ENCODE results near the gene SGPP1. TPM values are rescaled to one million over a fixed set of nuclear protein-coding genes. Genes with fewer than 3 reads are reported as not detected.
"Not testable (repeated sequence)": the region's sequence is repeated elsewhere in the genome, so short reads cannot be mapped to it uniquely, and the experiment has no call there.

SGPP1 gene
- polyA plus RNA-seq, 2 donors, result 2.5 to 4.5 TPM

DNA sequence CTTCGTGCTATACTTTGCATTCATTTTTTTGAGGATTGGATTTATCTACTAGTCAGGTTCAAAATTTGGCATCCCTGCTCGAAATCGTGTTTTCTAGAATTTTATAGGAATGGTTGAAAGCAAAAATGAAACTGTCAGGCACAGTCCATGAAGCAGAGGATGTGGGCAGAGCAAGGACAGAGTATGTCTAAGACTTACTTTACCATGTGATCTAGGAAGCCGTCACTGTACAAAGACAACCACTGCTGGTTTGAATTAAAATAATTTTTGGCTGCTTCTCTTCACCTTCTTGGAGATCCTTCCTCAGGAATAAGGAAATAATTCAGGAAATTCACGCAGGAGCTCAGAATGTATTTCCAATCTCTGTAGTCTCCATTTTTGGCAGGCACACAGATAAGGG is 31.6 kb upstream of the SGPP1 start:
- Histone ChIP-seq H3K27ac (ENCODE audit: low read depth in 2 of 2, low read length in 1 of 2) (no peak overlapping the region), H3K4me1 (ENCODE audit: control insufficient read depth in 2 of 2, insufficient read depth in 2 of 2, low read length in 1 of 2) (no peaks in the 10 kb centered on the region), H3K4me3 (ENCODE audit: low read depth in 1 of 2, low read length in 2 of 2) (no peak overlapping the region), H3K36me3 (ENCODE audit: control insufficient read depth in 2 of 2, insufficient read depth in 2 of 2, low read length in 1 of 2) (no peaks in the 10 kb centered on the region), H3K9me3 (ENCODE audit: control insufficient read depth in 2 of 2, insufficient read depth in 1 of 2, low read depth in 1 of 2, low read length in 1 of 2) (no peaks in the 10 kb centered on the region), H3K27me3 (ENCODE audit: control insufficient read depth in 1 of 2, insufficient read depth in 2 of 2, low read length in 2 of 2) (no peaks in the 10 kb centered on the region)
- 52 to 55% methylated on average over 5 of the region's 5 CpGs for WGBS, 2 donors

DNA sequence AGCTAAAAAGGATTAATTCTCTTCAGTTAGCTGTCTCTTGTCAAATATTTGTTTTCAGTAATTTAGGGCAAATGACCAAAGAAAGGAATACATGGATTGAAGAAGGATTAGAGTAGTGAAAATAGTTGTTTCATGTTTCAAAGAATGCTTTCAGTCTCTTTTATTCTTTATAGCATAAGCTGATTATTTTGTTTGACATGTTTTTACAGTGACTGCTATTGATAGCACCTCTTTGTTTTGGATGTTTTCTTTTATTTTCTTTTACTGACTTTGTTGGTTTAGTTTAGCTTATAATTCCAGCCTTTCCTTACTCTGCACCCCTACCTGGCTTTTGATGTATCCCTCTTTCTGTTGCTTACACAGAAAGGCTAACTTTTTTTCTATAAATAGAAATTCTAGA is 29.3 kb upstream of the SGPP1 start:
- H3K27ac ChIP-seq (ENCODE audit: low read depth in 2 of 2, low read length in 1 of 2), result no peak overlapping the region
- H3K4me3 ChIP-seq (ENCODE audit: low read depth in 1 of 2, low read length in 2 of 2), result no peak overlapping the region
- no peaks in the 10 kb centered on the region for H3K9me3 ChIP-seq (ENCODE audit: control insufficient read depth in 2 of 2, insufficient read depth in 1 of 2, low read depth in 1 of 2, low read length in 1 of 2)
- H3K4me1 ChIP-seq (ENCODE audit: control insufficient read depth in 2 of 2, insufficient read depth in 2 of 2, low read length in 1 of 2), result no peaks in the 10 kb centered on the region
- H3K36me3 ChIP-seq (ENCODE audit: control insufficient read depth in 2 of 2, insufficient read depth in 2 of 2, low read length in 1 of 2), result no peaks in the 10 kb centered on the region
- no peaks in the 10 kb centered on the region for H3K27me3 ChIP-seq (ENCODE audit: control insufficient read depth in 1 of 2, insufficient read depth in 2 of 2, low read length in 2 of 2)

DNA sequence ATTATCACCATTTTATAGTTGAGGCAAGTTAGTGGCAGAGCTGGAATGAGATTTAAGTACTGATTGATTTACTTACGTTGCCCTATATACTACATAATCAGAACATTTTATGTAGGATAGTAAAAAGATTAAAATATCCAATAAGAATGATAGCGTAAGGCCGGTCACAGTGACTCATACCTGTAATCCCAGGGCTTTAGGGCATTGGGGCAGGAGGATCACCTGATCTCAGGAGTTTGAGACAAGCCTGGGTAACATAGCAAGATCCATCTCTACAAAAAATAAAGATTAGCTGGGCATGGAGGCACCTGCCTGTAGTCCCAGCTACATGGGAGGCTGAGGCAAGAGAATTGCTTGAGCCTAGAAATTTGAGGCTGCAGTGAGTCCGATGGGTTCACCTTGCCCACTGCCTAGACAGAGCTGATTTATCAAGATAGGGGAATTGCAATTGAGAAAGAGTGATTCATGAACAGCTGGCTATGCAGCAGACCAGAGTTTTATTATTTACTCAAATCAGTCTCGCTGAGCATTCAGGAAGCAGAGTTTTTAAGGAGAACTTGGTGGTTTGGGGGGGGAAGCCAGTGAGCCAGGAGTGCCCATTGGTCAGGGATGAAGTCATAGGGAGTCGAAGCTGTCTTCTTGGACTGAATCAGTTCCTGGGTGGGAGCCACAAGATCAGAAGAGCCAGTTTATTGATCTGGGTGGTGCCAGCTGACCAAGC is 24.7 kb upstream of the SGPP1 start:
- WGBS, 2 donors, result 52 to 56% methylated on average over 6 of the region's 6 CpGs

DNA sequence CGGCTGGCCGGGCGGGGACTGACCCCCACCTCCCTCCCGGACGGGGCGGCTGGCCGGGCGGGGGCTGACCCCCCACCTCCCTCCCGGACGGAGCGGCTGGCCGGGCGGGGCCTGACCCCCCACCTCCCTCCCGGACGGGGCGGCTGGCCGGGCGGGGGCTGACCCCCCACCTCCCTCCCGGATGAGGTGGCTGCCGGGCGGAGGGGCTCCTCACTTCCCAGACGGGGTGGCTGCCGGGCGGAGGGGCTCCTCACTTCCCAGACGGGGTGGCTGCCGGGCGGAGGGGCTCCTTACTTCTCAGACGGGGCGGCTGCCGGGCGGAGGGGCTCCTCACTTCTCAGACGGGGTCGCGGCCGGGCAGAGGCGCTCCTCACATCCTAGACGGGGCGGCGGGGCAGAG is 23.2 kb upstream of the SGPP1 start:
- not testable (repeated sequence) for H3K36me3 ChIP-seq (ENCODE audit: control insufficient read depth in 2 of 2, insufficient read depth in 2 of 2, low read length in 1 of 2); H3K9me3 ChIP-seq (ENCODE audit: control insufficient read depth in 2 of 2, insufficient read depth in 1 of 2, low read depth in 1 of 2, low read length in 1 of 2); H3K27ac ChIP-seq (ENCODE audit: low read depth in 2 of 2, low read length in 1 of 2); H3K27me3 ChIP-seq (ENCODE audit: control insufficient read depth in 1 of 2, insufficient read depth in 2 of 2, low read length in 2 of 2); H3K4me3 ChIP-seq (ENCODE audit: low read depth in 1 of 2, low read length in 2 of 2); H3K4me1 ChIP-seq (ENCODE audit: control insufficient read depth in 2 of 2, insufficient read depth in 2 of 2, low read length in 1 of 2)
- WGBS, 2 donors, result 87 to 92% methylated on average over 21 to 39 of the region's 39 CpGs

More for the DNA sequence above, 24.7 kb upstream of the SGPP1 start:
- Histone ChIP-seq H3K4me3 (ENCODE audit: low read depth in 1 of 2, low read length in 2 of 2) (no peak overlapping the region), H3K27me3 (ENCODE audit: control insufficient read depth in 1 of 2, insufficient read depth in 2 of 2, low read length in 2 of 2) (no peaks in the 10 kb centered on the region), H3K27ac (ENCODE audit: low read depth in 2 of 2, low read length in 1 of 2) (no peak overlapping the region), H3K36me3 (ENCODE audit: control insufficient read depth in 2 of 2, insufficient read depth in 2 of 2, low read length in 1 of 2) (no peaks in the 10 kb centered on the region), H3K9me3 (ENCODE audit: control insufficient read depth in 2 of 2, insufficient read depth in 1 of 2, low read depth in 1 of 2, low read length in 1 of 2) (no peaks in the 10 kb centered on the region), H3K4me1 (ENCODE audit: control insufficient read depth in 2 of 2, insufficient read depth in 2 of 2, low read length in 1 of 2) (no peaks in the 10 kb centered on the region)

DNA sequence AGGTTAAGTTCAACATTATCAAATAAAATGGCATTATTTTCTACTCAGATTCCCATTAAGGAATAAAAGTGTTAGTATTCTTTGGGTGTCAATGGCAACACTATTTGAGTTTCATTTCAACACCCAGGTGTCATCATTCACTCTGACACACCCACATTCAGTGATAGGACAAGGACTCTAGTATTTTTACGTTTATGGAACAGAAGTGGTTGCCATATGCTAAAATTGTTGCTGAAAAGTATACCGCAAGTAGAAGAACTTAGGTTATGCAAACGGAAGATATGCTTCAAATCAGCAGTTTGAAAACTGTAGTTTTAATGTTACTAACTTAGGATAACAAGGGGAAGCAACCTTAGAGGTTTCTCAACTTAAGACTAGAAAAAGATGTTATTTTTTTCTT is 20.0 kb upstream of the SGPP1 start:
- no peaks in the 10 kb centered on the region for H3K9me3 ChIP-seq (ENCODE audit: control insufficient read depth in 2 of 2, insufficient read depth in 1 of 2, low read depth in 1 of 2, low read length in 1 of 2)
- no peaks in the 10 kb centered on the region for H3K27me3 ChIP-seq (ENCODE audit: control insufficient read depth in 1 of 2, insufficient read depth in 2 of 2, low read length in 2 of 2)
- H3K4me3 ChIP-seq (ENCODE audit: low read depth in 1 of 2, low read length in 2 of 2), result no peak overlapping the region
- H3K4me1 ChIP-seq (ENCODE audit: control insufficient read depth in 2 of 2, insufficient read depth in 2 of 2, low read length in 1 of 2), result no peaks in the 10 kb centered on the region
- H3K27ac ChIP-seq (ENCODE audit: low read depth in 2 of 2, low read length in 1 of 2), result no peak overlapping the region
- 67 to 77% methylated on average over 3 of the region's 3 CpGs for WGBS, 2 donors
- no peaks in the 10 kb centered on the region for H3K36me3 ChIP-seq (ENCODE audit: control insufficient read depth in 2 of 2, insufficient read depth in 2 of 2, low read length in 1 of 2)

DNA sequence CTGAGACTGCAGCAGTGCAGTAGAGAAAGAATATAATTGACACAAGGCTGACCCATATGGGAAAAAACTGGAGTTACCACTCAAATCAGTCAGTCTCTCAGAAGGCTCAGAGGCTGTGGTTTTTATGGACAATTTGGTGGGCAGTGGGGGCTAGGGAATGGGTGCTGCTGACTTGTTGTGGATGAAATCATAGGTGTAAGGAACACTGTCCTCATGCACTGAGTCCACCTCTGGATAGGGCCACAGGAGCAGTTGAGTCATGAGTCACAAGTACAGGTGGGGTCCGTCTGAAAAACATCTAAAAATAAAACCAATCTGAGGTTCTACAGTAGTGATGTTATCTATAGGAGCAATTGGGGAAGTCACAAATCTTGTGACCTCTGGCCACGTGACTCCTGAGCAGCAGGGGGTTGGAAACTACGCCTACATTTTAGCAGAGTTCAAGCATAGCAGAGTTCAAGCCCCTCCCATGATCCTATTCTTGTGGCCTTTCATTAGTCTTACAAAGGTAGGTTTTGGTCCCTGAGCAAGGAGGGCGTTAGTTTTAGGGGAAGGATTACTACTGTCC is 18.1 kb upstream of the SGPP1 start:
- Histone ChIP-seq H3K9me3 (ENCODE audit: control insufficient read depth in 2 of 2, insufficient read depth in 1 of 2, low read depth in 1 of 2, low read length in 1 of 2) (no peaks in the 10 kb centered on the region), H3K4me1 (ENCODE audit: control insufficient read depth in 2 of 2, insufficient read depth in 2 of 2, low read length in 1 of 2) (no peaks in the 10 kb centered on the region), H3K4me3 (ENCODE audit: low read depth in 1 of 2, low read length in 2 of 2) (no peak overlapping the region), H3K27ac (ENCODE audit: low read depth in 2 of 2, low read length in 1 of 2) (no peak overlapping the region), H3K27me3 (ENCODE audit: control insufficient read depth in 1 of 2, insufficient read depth in 2 of 2, low read length in 2 of 2) (no peaks in the 10 kb centered on the region), H3K36me3 (ENCODE audit: control insufficient read depth in 2 of 2, insufficient read depth in 2 of 2, low read length in 1 of 2) (no peaks in the 10 kb centered on the region)
- 41 to 44% methylated on average over 4 of the region's 4 CpGs for WGBS, 2 donors

DNA sequence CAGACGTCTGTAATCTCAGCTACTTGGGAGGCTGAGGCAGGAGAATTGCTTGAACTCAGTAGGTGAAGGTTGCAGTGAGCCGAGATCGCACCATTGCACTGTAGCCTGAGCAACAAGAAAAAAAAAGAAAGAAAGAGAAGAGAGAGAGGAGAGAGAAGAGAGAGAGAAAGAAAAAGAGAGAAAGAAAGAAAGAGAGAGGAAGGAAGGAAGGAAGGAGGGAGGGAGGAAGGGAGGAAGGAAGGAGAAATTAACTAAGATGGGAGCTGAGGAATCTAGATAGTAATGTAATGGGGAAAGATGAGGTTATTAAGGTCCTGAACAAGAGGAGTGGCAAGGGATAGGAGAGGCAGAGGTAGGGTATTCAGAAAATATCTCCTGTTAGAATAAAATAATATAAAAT is 17.4 kb upstream of the SGPP1 start:
- 85 to 87% methylated on average over 3 of the region's 3 CpGs for WGBS, 2 donors

DNA sequence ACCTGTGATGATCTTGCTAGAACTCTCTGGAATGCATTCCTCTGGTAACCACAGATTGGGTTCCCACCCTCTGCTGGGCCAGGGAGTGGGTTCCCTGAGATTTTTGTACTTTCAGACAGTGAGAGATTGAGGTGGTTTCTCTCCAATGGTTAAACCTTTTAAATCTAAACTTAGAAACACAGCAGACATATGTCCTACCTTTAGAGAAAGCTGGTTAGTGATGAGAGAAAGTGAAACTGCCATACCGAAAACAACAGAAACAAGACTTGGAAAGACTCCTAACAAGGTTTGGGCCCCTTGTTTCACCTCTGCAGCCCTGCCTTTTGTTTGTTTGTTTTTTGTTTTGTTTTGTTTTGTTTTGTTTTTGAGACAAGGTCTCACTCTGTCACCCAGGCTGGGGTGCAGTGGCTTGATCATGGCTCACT is 9.7 kb upstream of the SGPP1 start:
- 76 to 85% methylated on average over 1 of the region's 1 CpG for WGBS, 2 donors
- Histone ChIP-seq H3K9me3 (ENCODE audit: control insufficient read depth in 2 of 2, insufficient read depth in 1 of 2, low read depth in 1 of 2, low read length in 1 of 2) (no peaks in the 10 kb centered on the region), H3K4me1 (ENCODE audit: control insufficient read depth in 2 of 2, insufficient read depth in 2 of 2, low read length in 1 of 2) (no peaks in the 10 kb centered on the region), H3K4me3 (ENCODE audit: low read depth in 1 of 2, low read length in 2 of 2) (no peak overlapping the region), H3K27me3 (ENCODE audit: control insufficient read depth in 1 of 2, insufficient read depth in 2 of 2, low read length in 2 of 2) (no peaks in the 10 kb centered on the region), H3K36me3 (ENCODE audit: control insufficient read depth in 2 of 2, insufficient read depth in 2 of 2, low read length in 1 of 2) (no peaks in the 10 kb centered on the region), H3K27ac (ENCODE audit: low read depth in 2 of 2, low read length in 1 of 2) (no peak overlapping the region)

More for the DNA sequence above, 17.4 kb upstream of the SGPP1 start:
- H3K9me3 ChIP-seq (ENCODE audit: control insufficient read depth in 2 of 2, insufficient read depth in 1 of 2, low read depth in 1 of 2, low read length in 1 of 2), result no peaks in the 10 kb centered on the region
- H3K4me1 ChIP-seq (ENCODE audit: control insufficient read depth in 2 of 2, insufficient read depth in 2 of 2, low read length in 1 of 2), result no peaks in the 10 kb centered on the region
- no peaks in the 10 kb centered on the region for H3K27me3 ChIP-seq (ENCODE audit: control insufficient read depth in 1 of 2, insufficient read depth in 2 of 2, low read length in 2 of 2)
- no peaks in the 10 kb centered on the region for H3K36me3 ChIP-seq (ENCODE audit: control insufficient read depth in 2 of 2, insufficient read depth in 2 of 2, low read length in 1 of 2)
- H3K27ac ChIP-seq (ENCODE audit: low read depth in 2 of 2, low read length in 1 of 2), result no peak overlapping the region
- no peak overlapping the region for H3K4me3 ChIP-seq (ENCODE audit: low read depth in 1 of 2, low read length in 2 of 2)

DNA sequence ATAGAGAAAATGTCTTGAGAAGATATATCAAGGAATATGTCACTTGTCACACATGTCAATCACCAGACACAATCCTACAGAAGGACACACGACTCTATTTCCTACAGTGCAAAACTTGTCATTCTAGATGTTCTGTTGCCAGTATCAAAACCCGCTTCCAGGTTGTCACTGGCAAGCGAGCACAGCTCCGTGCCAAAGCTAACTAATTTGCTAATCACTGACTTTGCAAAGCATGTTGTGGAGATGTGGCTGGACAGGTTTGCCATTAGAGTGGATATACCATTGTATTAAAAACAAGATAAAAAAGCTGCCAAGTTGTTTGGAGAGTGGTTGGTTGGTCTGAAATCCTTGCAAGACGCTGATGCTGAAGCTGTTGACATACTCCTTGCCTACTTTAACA is 7.9 kb upstream of the SGPP1 start:
- no peaks in the 10 kb centered on the region for H3K27me3 ChIP-seq (ENCODE audit: control insufficient read depth in 1 of 2, insufficient read depth in 2 of 2, low read length in 2 of 2)
- H3K4me3 ChIP-seq (ENCODE audit: low read depth in 1 of 2, low read length in 2 of 2), result no peak overlapping the region
- H3K36me3 ChIP-seq (ENCODE audit: control insufficient read depth in 2 of 2, insufficient read depth in 2 of 2, low read length in 1 of 2), result no peaks in the 10 kb centered on the region
- no peak overlapping the region for H3K27ac ChIP-seq (ENCODE audit: low read depth in 2 of 2, low read length in 1 of 2)
- 47 to 50% methylated on average over 5 of the region's 5 CpGs for WGBS, 2 donors
- H3K4me1 ChIP-seq (ENCODE audit: control insufficient read depth in 2 of 2, insufficient read depth in 2 of 2, low read length in 1 of 2), result no peaks in the 10 kb centered on the region
- H3K9me3 ChIP-seq (ENCODE audit: control insufficient read depth in 2 of 2, insufficient read depth in 1 of 2, low read depth in 1 of 2, low read length in 1 of 2), result no peaks in the 10 kb centered on the region

DNA sequence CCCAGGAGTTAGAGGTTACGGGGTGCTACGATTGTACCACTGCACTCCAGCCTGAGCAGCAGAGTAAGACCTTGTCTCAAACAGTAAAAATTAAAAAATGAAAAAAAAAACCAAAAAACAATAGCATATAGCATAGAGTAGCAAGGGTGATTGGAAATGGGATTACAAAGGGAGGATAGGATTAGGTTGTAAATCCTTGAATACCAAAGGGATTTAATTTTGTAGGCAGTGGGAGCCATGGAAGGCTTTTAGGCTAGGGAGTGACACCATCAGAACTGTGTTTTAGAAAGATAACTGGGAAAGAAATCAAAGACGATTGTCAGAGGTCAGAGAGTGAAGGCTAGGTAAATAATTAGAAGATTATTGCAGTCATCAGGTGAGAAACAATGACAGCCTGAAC is 2.8 kb upstream of the SGPP1 start:
- 75 to 80% methylated on average over 3 of the region's 3 CpGs for WGBS, 2 donors
- no peaks in the 10 kb centered on the region for H3K9me3 ChIP-seq (ENCODE audit: control insufficient read depth in 2 of 2, insufficient read depth in 1 of 2, low read depth in 1 of 2, low read length in 1 of 2)

More for the DNA sequence above, 2.8 kb upstream of the SGPP1 start:
- H3K36me3 ChIP-seq (ENCODE audit: control insufficient read depth in 2 of 2, insufficient read depth in 2 of 2, low read length in 1 of 2), result no peaks in the 10 kb centered on the region
- no peak overlapping the region for H3K4me3 ChIP-seq (ENCODE audit: low read depth in 1 of 2, low read length in 2 of 2)
- H3K27me3 ChIP-seq (ENCODE audit: control insufficient read depth in 1 of 2, insufficient read depth in 2 of 2, low read length in 2 of 2), result no peaks in the 10 kb centered on the region
- H3K4me1 ChIP-seq (ENCODE audit: control insufficient read depth in 2 of 2, insufficient read depth in 2 of 2, low read length in 1 of 2), result no peaks in the 10 kb centered on the region
- H3K27ac ChIP-seq (ENCODE audit: low read depth in 2 of 2, low read length in 1 of 2), result no peak overlapping the region

Measured in esophagus (tissue), 2 donors.